Pancreas (tissue), 10 donors: Measurements from ENCODE around the gene POLRMT. TPM values are rescaled to one million over a fixed set of nuclear protein-coding genes. Genes with fewer than 3 reads are reported as not detected.

Experiments used
- ATAC-seq, 4 donors: fragments of 200-7000 bp; cut with Tn5 transposase; one replicate each; pipeline versions ENCODE4 v1.8.0 to v1.9.1; 2020; ENCODE audit warnings: mild to moderate bottlenecking in 4 of 4, moderate library complexity in 4 of 4
- DNase-seq, 6 donors: peaks; one replicate each; pipeline ENCODE4 v3.0.0-alpha.2; 2020
- FAIRE-seq: peaks from 2 replicates; lab custom pipeline; 2012; peaks lifted over from hg19 to GRCh38; lab: Jason Lieb, UNC
- H3K27ac ChIP-seq, 4 donors: fragments of 200-600 bp; sonication (generic); 1 replicate in 3 of 4; 2 replicates in 1 of 4; pipeline versions ENCODE4 v1.5.0 to v1.8.0; 2020
- H3K27me3 ChIP-seq, 4 donors: fragments of 200-600 bp; one replicate each; pipeline ENCODE4 v1.8.0; 2021
- H3K36me3 ChIP-seq, 3 donors: fragments of 200-600 bp; sonication (generic) in 1 of 3; one replicate each; pipeline versions ENCODE4 v1.5.0 to v1.8.0; 2020 to 2021
- H3K4me1 ChIP-seq, 3 donors: fragments of 200-600 bp; one replicate each; pipeline ENCODE4 v1.8.0; 2021
- H3K4me3 ChIP-seq, 4 donors: fragments of 200-600 bp; sonication (generic) in 2 of 4; one replicate each; pipeline versions ENCODE4 v1.5.0 to v1.8.0; 2020 to 2021
- H3K9me3 ChIP-seq, 4 donors: fragments of 200-600 bp; one replicate each; pipeline ENCODE4 v1.8.0; 2021
- WGBS, 2 donors: extraction: QIAGEN DNeasy Blood & Tissue Kit; methylation state at CpG; one replicate each; pipeline ENCODE4 v1.1.7; 2013; 5-methylcytosine and 5-hydroxymethylcytosine counted together
- intact Hi-C, 3 donors: fragments of 100-400 bp; cut with DNase I; formaldehyde crosslinking; loops; one replicate each; pipeline versions ENCODE4 v1.11.1 to v1.14.2; 2022
- polyA plus RNA-seq, 2 donors: library from polyadenylated mRNA; stranded (reverse); fragments of 200-250 nt; gene quantifications; one replicate each; pipeline ENCODE4 v1.2.3, GENCODE V29; 2013
- total RNA-seq, 6 donors: library from RNA; stranded (reverse); fragmentation: NEBNext Ultra II Directional in 4 of 6; extraction: Animal tissue kit (Norgen Biotek cat#: 25700) in 4 of 6; gene quantifications; one replicate each; pipeline versions ENCODE4 v1.2.1 to v1.2.4, GENCODE V29; 2021 to 2023
- TF ChIP-seq, protein P1 (sequence below), 4 donors: fragments of 200-600 bp; sonication (generic) in 3 of 4; IDR thresholded peaks; one replicate each; pipeline versions ENCODE4 v1.5.0 to v1.8.0; 2021; ENCODE audit warnings: antibody characterized with exemption in 4 of 4
- donor health status: healthy with polysubstance abuse.
- donor health status: DM: no; HTN: no; CAD: no; lungs with moderate emphysema.
- donor health status: DM: no; HTN: no; CAD: no.
- donor health status: control.
- donor health status: control.
- donor health status: Bipolar disorder and iron deficiency.
- donor health status: DM: yes; HTN: yes; CAD: no.
- donor health status: DM: no; HTN: no; CAD: no.
- donor health status: DM: no; HTN: no; CAD: no.
- donor health status: DM: yes; HTN: yes; CAD: no.

POLRMT gene
- total and polyA plus RNA-seq, 8 donors, result 19.3 to 101 (median 28.1) TPM

DNA sequence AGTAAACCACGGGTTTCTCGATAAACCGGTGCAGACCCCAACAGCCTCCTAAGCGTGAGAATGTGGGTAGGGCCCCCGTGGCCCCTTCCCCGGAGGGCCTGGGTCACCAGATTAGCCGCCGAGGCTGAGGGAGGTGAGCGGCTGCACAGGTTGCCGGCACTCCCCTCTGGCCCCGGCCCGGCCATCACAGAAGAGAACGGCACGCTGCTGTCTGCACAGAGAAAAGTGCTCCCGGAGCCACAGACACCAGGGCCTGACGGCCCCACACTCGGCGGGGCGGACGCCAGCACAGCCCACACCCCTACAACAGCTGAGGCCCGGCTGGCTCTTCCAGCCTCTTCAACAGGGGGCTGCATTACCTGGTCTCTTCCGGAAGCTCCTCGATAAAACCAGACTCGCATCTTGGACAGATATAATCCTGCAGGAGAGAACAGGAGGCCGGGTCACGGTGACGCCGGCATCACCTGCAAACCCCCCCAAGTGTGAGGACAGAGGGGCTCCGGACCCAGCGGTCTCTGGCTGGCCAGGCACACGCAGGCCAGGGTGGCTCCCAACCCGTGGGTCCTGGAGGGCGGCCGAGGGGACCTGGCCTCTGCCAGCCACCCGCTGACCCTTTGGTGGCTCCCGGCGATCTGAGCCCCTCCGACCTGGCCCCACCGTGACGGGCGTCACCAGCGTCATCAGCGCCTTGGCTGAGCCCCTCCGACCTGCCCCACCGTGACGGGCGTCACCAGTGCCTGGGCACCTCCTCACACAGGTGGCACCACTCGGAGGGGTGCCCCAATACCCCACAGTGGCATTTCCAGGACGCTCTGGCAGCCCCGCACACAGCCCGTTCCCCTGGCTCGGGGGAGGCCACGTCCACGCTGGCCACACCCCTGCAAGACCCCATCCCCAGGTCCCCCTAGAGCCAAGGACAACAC lies 19.4 kb upstream of the POLRMT start:
- H3K4me3 ChIP-seq, result no peak overlapping the region
- intact Hi-C loops, result no loop called here
- no peaks in the 10 kb centered on the region for H3K27me3 ChIP-seq
- no peaks in the 10 kb centered on the region for H3K9me3 ChIP-seq
- H3K4me1 ChIP-seq, result no peaks in the 10 kb centered on the region
- no peak overlapping the region for H3K27ac ChIP-seq
- H3K36me3 ChIP-seq, result peaks cover 0 to 42% (median 20%) of the 10 kb centered on the region in 3 donors
- ATAC-seq (no peak), FAIRE-seq (no peak), DNase-seq (peak in 1 of 6 donors; percentile 77)
- TF ChIP-seq, protein P1, sequence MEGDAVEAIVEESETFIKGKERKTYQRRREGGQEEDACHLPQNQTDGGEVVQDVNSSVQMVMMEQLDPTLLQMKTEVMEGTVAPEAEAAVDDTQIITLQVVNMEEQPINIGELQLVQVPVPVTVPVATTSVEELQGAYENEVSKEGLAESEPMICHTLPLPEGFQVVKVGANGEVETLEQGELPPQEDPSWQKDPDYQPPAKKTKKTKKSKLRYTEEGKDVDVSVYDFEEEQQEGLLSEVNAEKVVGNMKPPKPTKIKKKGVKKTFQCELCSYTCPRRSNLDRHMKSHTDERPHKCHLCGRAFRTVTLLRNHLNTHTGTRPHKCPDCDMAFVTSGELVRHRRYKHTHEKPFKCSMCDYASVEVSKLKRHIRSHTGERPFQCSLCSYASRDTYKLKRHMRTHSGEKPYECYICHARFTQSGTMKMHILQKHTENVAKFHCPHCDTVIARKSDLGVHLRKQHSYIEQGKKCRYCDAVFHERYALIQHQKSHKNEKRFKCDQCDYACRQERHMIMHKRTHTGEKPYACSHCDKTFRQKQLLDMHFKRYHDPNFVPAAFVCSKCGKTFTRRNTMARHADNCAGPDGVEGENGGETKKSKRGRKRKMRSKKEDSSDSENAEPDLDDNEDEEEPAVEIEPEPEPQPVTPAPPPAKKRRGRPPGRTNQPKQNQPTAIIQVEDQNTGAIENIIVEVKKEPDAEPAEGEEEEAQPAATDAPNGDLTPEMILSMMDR (IDR thresholded peaks at IDR 0.05), result no peak
- 93 to 94% methylated on average over 48 to 54 of the region's 54 CpGs for WGBS, 2 donors

DNA sequence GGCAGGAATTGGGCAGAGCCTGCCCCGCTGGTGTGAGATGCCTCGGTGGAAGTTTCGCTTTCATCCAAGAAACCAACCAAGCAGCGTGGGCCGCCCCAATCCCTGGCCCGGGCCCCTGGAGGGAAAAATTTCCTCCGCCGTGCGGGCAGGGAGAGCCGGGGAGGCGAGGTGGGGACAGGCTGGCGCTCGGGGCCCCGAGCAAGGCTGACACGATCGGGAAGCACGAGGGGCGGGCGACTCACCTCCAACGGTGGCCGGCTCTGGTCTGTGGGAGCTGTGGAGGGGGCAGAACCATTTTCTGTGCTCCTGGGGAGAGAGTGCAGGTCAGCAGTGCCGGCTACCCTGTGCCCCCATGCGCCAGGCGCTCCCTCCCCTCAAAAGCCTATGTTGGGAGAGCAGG lies 18.7 kb upstream of the POLRMT start:
- DNase-seq (no peak), FAIRE-seq (no peak), ATAC-seq (no peak)
- H3K4me3 ChIP-seq, result no peak overlapping the region
- TF ChIP-seq, protein P1 (IDR thresholded peaks at IDR 0.05), result no peak
- no peaks in the 10 kb centered on the region for H3K9me3 ChIP-seq
- H3K27me3 ChIP-seq, result no peaks in the 10 kb centered on the region
- no peaks in the 10 kb centered on the region for H3K4me1 ChIP-seq
- intact Hi-C loops, result no loop called here
- no peak overlapping the region for H3K27ac ChIP-seq
- H3K36me3 ChIP-seq, result peaks cover 0 to 49% (median 26%) of the 10 kb centered on the region in 3 donors
- 88 to 89% methylated on average over 24 of the region's 24 CpGs for WGBS, 2 donors

DNA sequence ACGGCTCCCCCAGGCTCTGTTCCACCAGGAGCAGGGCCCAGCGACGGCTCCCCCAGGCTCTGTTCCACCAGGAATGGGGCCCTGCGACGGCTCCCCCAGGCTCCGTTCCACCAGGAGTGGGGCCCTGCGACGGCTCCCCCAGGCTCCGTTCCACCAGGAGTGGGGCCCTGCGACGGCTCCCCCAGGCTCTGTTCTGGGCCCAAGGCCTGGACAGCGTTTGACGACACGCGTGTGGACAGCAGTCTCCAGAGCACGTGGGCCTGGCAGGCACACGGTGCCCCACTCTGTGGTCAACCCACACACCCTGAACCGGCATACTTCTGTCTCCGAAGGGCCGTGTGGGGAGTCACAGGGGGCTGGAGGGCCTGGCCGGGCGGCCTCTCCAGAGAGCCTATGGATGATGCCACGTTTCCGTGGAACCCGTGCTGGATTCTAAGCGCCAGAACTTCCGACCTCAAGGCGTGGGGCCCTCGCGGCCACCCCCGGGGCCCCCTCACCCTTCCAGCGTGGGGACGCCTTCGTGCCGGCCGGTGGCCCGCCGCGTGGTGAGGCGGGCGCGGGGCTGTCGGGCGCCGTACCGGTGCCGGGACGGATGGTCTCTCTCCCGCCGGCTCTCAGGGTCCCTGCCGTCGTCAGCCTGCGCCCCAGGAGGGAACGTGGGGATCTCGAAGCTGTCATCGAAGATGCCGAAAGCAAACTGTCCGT lies 17.9 kb upstream of the POLRMT start:
- DNase-seq, result peak in 1 of 6 donors; percentile 61
- H3K36me3 ChIP-seq, result peaks cover 0 to 56% (median 32%) of the 10 kb centered on the region in 3 donors
- intact Hi-C loops, result no loop called here

DNA sequence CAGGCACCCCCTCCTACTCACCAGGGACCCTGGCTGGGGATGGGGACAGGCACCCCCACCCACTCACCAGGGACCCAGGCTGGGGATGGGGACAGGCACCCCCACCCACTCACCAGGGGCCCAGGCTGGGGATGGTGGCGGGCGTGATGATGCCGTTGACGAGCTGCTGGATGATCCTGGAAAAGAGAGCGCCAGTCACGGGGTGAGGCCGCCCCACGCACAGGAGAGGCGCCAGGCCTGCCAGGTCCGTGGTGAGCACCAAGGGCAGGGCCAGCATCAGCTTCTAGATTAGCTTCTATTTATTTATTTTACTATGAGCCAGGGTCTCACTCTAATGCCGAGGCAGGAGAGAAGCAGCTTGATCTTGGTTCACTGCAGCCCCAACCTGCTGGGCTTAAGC lies 16.8 kb upstream of the POLRMT start:
- WGBS, 2 donors, result 93 to 94% methylated on average over 11 of the region's 11 CpGs
- no peak overlapping the region for H3K27ac ChIP-seq

More for the DNA sequence above, 17.9 kb upstream of the POLRMT start:
- H3K27me3 ChIP-seq, result no peaks in the 10 kb centered on the region
- H3K27ac ChIP-seq, result no peak overlapping the region
- WGBS, 2 donors, result 95% methylated on average over 56 to 58 of the region's 58 CpGs
- no peaks in the 10 kb centered on the region for H3K4me1 ChIP-seq
- no peaks in the 10 kb centered on the region for H3K9me3 ChIP-seq
- ATAC-seq (no peak), FAIRE-seq (no peak)
- TF ChIP-seq, protein P1 (IDR thresholded peaks at IDR 0.05), result no peak
- H3K4me3 ChIP-seq, result no peak overlapping the region

More for the DNA sequence above, 16.8 kb upstream of the POLRMT start:
- no peaks in the 10 kb centered on the region for H3K27me3 ChIP-seq
- peaks cover 0 to 56% (median 32%) of the 10 kb centered on the region in 3 donors for H3K36me3 ChIP-seq
- TF ChIP-seq, protein P1 (IDR thresholded peaks at IDR 0.05), result no peak
- no peak overlapping the region for H3K4me3 ChIP-seq
- no peak for ATAC-seq
- DNase-seq, result peak in 2 of 6 donors; percentile 20 to 59
- intact Hi-C loops, result no loop called here
- no peaks in the 10 kb centered on the region for H3K9me3 ChIP-seq
- FAIRE-seq, result no peak
- H3K4me1 ChIP-seq, result no peaks in the 10 kb centered on the region
